ENCODE results near the gene FANCC. TPM values are rescaled to one million over a fixed set of nuclear protein-coding genes. Genes with fewer than 3 reads are reported as not detected.
A peak's percentile ranks its signal among the peaks of the same experiment; 100 is the strongest.

Gene FANCC
- total and polyA plus RNA-seq, 4 donors = 8.3 to 32.4 (median 11.5) TPM

DNA sequence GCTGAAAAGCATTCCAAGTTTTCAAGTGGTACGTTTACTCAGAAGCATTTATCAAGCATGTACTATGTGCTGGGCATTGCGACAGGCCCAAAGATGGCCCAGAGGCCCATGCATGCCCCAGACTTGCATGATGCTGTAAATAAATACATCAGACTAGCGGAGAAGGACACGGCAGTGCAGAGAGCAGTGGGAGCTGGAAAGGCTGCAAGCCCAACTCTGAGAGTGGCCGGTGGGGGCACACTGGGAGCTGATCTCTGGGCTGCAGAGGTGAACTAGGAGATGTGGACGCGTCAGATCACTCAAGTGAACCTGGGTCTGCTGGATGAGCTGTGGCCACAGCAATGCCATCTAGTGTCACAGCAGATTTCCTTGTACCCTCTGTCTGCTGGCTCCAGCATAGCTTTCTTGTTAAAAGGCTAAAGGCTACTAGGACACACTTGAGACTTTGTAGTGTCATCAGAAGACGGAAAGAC, 246.9 kb downstream of the FANCC start:
- Histone ChIP-seq H3K9ac (ENCODE audit: low read depth in 1 of 2, low read length in 2 of 2) (no peak overlapping the region), H3K36me3 (ENCODE audit: control insufficient read depth in 4 of 4, insufficient read depth in 3 of 4, low read depth in 1 of 4, low read length in 3 of 4) (peaks cover 4 to 66% (median 36%) of the 10 kb centered on the region in 4 donors), H3K27me3 (ENCODE audit: control insufficient read depth in 4 of 4, insufficient read depth in 4 of 4, low read length in 3 of 4) (no peaks in the 10 kb centered on the region), H3K27ac (ENCODE audit: low read depth in 1 of 2, low read length in 2 of 2) (no peak overlapping the region), H3K4me3 (ENCODE audit: low read depth in 1 of 3, low read length in 3 of 3) (no peak overlapping the region), H3K4me1 (ENCODE audit: control insufficient read depth in 4 of 4, insufficient read depth in 4 of 4, low read length in 3 of 4) (peaks cover 10 to 82% (median 43%) of the 10 kb centered on the region in 4 donors), H3K9me3 (ENCODE audit: control insufficient read depth in 4 of 4, low read length in 3 of 4) (no peaks in the 10 kb centered on the region)
- 62% methylated on average over 8 of the region's 8 CpGs for WGBS
- TF ChIP-seq EGR1 (IDR thresholded peaks at IDR 0.05; ENCODE audit: low read depth in 2 of 2) (no peak), NR2F2 (IDR thresholded peaks at IDR 0.05) (no peak), FOXA2 (IDR thresholded peaks at IDR 0.05) (no peak), RAD21 (IDR thresholded peaks at IDR 0.05) (peak in 1 of 2 donors; percentile 44)
- peak; percentile 38 for DNase-seq (ENCODE audit: low spot score)

- Histone ChIP-seq H3K9ac (ENCODE audit: low read depth in 1 of 2, low read length in 2 of 2) (no peak overlapping the region), H3K36me3 (ENCODE audit: control insufficient read depth in 4 of 4, insufficient read depth in 3 of 4, low read depth in 1 of 4, low read length in 3 of 4) (peaks cover 10 to 58% (median 36%) of the 10 kb centered on the region in 4 donors), H3K27ac (ENCODE audit: low read depth in 1 of 2, low read length in 2 of 2) (no peak overlapping the region), H3K4me1 (ENCODE audit: control insufficient read depth in 4 of 4, insufficient read depth in 4 of 4, low read length in 3 of 4) (peaks cover 12 to 84% (median 55%) of the 10 kb centered on the region in 4 donors), H3K4me3 (ENCODE audit: low read depth in 1 of 3, low read length in 3 of 3) (no peak overlapping the region), H3K9me3 (ENCODE audit: control insufficient read depth in 4 of 4, low read length in 3 of 4) (no peaks in the 10 kb centered on the region), H3K27me3 (ENCODE audit: control insufficient read depth in 4 of 4, insufficient read depth in 4 of 4, low read length in 3 of 4) (no peaks in the 10 kb centered on the region)
- TF ChIP-seq ATF3 (IDR thresholded peaks at IDR 0.05) = no peak
- 48% methylated on average over 2 of the region's 2 CpGs for WGBS
- DNase-seq (ENCODE audit: low spot score) = no peak
These were observed 249.6 kb downstream of the FANCC start for GRCh38 chr9:95067897-95068296.

DNA sequence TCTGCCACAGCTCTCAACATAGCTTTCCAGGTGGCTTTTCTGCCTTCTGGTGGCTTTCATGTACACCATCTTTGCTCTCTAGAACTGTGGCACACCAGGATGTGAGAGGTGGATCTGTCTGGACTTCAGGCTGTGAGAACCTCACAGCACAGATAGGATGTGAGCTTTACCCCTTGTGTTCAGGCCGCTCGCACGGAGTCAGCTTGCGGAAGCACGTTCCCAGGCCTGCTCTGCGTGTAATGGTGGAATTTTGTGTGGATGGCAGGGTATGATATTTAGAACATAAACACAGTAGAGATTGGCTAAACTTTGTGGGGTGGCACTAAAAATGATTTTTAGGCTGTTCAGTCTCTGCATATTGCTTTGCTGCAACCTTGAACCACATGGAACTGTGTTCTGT, 250.5 kb downstream of the FANCC start:
- DNase-seq (ENCODE audit: low spot score) = peak; percentile 33
- H3K9me3 ChIP-seq (ENCODE audit: control insufficient read depth in 4 of 4, low read length in 3 of 4) = no peaks in the 10 kb centered on the region
- TF ChIP-seq, protein P1, sequence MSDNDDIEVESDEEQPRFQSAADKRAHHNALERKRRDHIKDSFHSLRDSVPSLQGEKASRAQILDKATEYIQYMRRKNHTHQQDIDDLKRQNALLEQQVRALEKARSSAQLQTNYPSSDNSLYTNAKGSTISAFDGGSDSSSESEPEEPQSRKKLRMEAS (IDR thresholded peaks at IDR 0.05) = no peak
- TF ChIP-seq, protein P2, sequence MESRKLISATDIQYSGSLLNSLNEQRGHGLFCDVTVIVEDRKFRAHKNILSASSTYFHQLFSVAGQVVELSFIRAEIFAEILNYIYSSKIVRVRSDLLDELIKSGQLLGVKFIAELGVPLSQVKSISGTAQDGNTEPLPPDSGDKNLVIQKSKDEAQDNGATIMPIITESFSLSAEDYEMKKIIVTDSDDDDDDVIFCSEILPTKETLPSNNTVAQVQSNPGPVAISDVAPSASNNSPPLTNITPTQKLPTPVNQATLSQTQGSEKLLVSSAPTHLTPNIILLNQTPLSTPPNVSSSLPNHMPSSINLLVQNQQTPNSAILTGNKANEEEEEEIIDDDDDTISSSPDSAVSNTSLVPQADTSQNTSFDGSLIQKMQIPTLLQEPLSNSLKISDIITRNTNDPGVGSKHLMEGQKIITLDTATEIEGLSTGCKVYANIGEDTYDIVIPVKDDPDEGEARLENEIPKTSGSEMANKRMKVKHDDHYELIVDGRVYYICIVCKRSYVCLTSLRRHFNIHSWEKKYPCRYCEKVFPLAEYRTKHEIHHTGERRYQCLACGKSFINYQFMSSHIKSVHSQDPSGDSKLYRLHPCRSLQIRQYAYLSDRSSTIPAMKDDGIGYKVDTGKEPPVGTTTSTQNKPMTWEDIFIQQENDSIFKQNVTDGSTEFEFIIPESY (IDR thresholded peaks at IDR 0.05) = no peak
- no peak for TF ChIP-seq FOXA2 (IDR thresholded peaks at IDR 0.05)
- no peak for TF ChIP-seq RXRA (IDR thresholded peaks at IDR 0.05)
- no peak for TF ChIP-seq JUND (IDR thresholded peaks at IDR 0.05)
- TF ChIP-seq, protein P3, sequence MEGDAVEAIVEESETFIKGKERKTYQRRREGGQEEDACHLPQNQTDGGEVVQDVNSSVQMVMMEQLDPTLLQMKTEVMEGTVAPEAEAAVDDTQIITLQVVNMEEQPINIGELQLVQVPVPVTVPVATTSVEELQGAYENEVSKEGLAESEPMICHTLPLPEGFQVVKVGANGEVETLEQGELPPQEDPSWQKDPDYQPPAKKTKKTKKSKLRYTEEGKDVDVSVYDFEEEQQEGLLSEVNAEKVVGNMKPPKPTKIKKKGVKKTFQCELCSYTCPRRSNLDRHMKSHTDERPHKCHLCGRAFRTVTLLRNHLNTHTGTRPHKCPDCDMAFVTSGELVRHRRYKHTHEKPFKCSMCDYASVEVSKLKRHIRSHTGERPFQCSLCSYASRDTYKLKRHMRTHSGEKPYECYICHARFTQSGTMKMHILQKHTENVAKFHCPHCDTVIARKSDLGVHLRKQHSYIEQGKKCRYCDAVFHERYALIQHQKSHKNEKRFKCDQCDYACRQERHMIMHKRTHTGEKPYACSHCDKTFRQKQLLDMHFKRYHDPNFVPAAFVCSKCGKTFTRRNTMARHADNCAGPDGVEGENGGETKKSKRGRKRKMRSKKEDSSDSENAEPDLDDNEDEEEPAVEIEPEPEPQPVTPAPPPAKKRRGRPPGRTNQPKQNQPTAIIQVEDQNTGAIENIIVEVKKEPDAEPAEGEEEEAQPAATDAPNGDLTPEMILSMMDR (IDR thresholded peaks at IDR 0.05; ENCODE audit: low read depth, low read length, missing input control) = no peak
- TF ChIP-seq TAF1 (conservative IDR thresholded peaks at IDR 0.05) = no peak
- no peak for TF ChIP-seq SP1 (IDR thresholded peaks at IDR 0.05)
- no peak for TF ChIP-seq ATF3 (IDR thresholded peaks at IDR 0.05)
- TF ChIP-seq EGR1 (IDR thresholded peaks at IDR 0.05; ENCODE audit: low read depth in 2 of 2) = no peak
- TF ChIP-seq YY1 (IDR thresholded peaks at IDR 0.05) = no peak
- no peak for TF ChIP-seq NR2F2 (IDR thresholded peaks at IDR 0.05)
- TF ChIP-seq RAD21 (IDR thresholded peaks at IDR 0.05) = no peak
- TF ChIP-seq GABPA (IDR thresholded peaks at IDR 0.05 in 1 of 2, conservative IDR thresholded peaks at IDR 0.05 in 1 of 2) = no peak
- TF ChIP-seq, protein P4, sequence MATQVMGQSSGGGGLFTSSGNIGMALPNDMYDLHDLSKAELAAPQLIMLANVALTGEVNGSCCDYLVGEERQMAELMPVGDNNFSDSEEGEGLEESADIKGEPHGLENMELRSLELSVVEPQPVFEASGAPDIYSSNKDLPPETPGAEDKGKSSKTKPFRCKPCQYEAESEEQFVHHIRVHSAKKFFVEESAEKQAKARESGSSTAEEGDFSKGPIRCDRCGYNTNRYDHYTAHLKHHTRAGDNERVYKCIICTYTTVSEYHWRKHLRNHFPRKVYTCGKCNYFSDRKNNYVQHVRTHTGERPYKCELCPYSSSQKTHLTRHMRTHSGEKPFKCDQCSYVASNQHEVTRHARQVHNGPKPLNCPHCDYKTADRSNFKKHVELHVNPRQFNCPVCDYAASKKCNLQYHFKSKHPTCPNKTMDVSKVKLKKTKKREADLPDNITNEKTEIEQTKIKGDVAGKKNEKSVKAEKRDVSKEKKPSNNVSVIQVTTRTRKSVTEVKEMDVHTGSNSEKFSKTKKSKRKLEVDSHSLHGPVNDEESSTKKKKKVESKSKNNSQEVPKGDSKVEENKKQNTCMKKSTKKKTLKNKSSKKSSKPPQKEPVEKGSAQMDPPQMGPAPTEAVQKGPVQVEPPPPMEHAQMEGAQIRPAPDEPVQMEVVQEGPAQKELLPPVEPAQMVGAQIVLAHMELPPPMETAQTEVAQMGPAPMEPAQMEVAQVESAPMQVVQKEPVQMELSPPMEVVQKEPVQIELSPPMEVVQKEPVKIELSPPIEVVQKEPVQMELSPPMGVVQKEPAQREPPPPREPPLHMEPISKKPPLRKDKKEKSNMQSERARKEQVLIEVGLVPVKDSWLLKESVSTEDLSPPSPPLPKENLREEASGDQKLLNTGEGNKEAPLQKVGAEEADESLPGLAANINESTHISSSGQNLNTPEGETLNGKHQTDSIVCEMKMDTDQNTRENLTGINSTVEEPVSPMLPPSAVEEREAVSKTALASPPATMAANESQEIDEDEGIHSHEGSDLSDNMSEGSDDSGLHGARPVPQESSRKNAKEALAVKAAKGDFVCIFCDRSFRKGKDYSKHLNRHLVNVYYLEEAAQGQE (IDR thresholded peaks at IDR 0.05) = no peak
- no peak for TF ChIP-seq HNF4A (conservative IDR thresholded peaks at IDR 0.05)
- no peak for TF ChIP-seq HNF4G (IDR thresholded peaks at IDR 0.05)
- TF ChIP-seq FOXA1 (IDR thresholded peaks at IDR 0.05) = no peak
- no peaks in the 10 kb centered on the region for H3K27me3 ChIP-seq (ENCODE audit: control insufficient read depth in 4 of 4, insufficient read depth in 4 of 4, low read length in 3 of 4)
- no peak overlapping the region for H3K4me3 ChIP-seq (ENCODE audit: low read depth in 1 of 3, low read length in 3 of 3)
- peaks cover 17 to 86% (median 59%) of the 10 kb centered on the region in 4 donors for H3K4me1 ChIP-seq (ENCODE audit: control insufficient read depth in 4 of 4, insufficient read depth in 4 of 4, low read length in 3 of 4)
- H3K9ac ChIP-seq (ENCODE audit: low read depth in 1 of 2, low read length in 2 of 2) = no peak overlapping the region
- H3K36me3 ChIP-seq (ENCODE audit: control insufficient read depth in 4 of 4, insufficient read depth in 3 of 4, low read depth in 1 of 4, low read length in 3 of 4) = peaks cover 13 to 60% (median 39%) of the 10 kb centered on the region in 4 donors
- 96% methylated on average over 6 of the region's 6 CpGs for WGBS
- peak overlapping the region in 1 of 2 donors; percentile 21 for H3K27ac ChIP-seq (ENCODE audit: low read depth in 1 of 2, low read length in 2 of 2)

Measured in liver (tissue), 9 donors.